Central memory CD8-positive, alpha-beta T cell (primary cell): Measurements from ENCODE around the gene POLR3B.

Experiments
- ATAC-seq: fragments of 150-1000 bp; cut with Tn5 transposase; replicated peaks from 2 replicates; pipeline ENCODE4 v1.10.0; 2022; ENCODE audit warnings: mild to moderate bottlenecking, moderate FRiP score, moderate number of reproducible peaks; ENCODE audit not compliant: poor library complexity, severe bottlenecking; ENCODE audit errors: extremely low read depth
- DNase-seq, 2 donors: peaks; one replicate each; pipeline ENCODE4 v3.0.0; 2021; ENCODE audit warnings: low spot score in 2 of 2
- H3K27ac Mint-ChIP-seq: one replicate; pipeline ENCODE4 v1.8.0; 2022; ENCODE audit warnings: low read depth, mild to moderate bottlenecking, moderate library complexity, mixed read lengths
- H3K27me3 Mint-ChIP-seq: one replicate; pipeline ENCODE4 v1.8.0; 2022; ENCODE audit warnings: mixed read lengths
- H3K36me3 Mint-ChIP-seq: one replicate; pipeline ENCODE4 v1.8.0; 2022; ENCODE audit warnings: mild to moderate bottlenecking, moderate library complexity, mixed read lengths; ENCODE audit not compliant: insufficient read depth
- H3K4me1 Mint-ChIP-seq: one replicate; pipeline ENCODE4 v1.8.0; 2022; ENCODE audit warnings: mixed read lengths
- H3K4me3 Mint-ChIP-seq: one replicate; pipeline ENCODE4 v1.8.0; 2022; ENCODE audit warnings: mild to moderate bottlenecking, moderate library complexity, mixed read lengths
- H3K9me3 Mint-ChIP-seq: one replicate; pipeline ENCODE4 v1.8.0; 2022; ENCODE audit warnings: mixed read lengths

POLR3B gene

GRCh38 chr12:106387848-106388377 lies 30.4 kb downstream of the POLR3B start:
- Mint-ChIP-seq H3K27me3 (no peaks in the 10 kb centered on the region), H3K4me3 (no peak overlapping the region), H3K27ac (no peak overlapping the region), H3K4me1 (no peaks in the 10 kb centered on the region), H3K9me3 (no peaks in the 10 kb centered on the region), H3K36me3 (peaks cover 5% of the 10 kb centered on the region)
- DNase-seq (no peak), ATAC-seq (no peak)

- H3K9me3 Mint-ChIP-seq, result no peaks in the 10 kb centered on the region
- peaks cover 7% of the 10 kb centered on the region for H3K36me3 Mint-ChIP-seq
- DNase-seq (no peak), ATAC-seq (no peak)
- H3K4me3 Mint-ChIP-seq, result no peak overlapping the region
- H3K4me1 Mint-ChIP-seq, result no peaks in the 10 kb centered on the region
- H3K27ac Mint-ChIP-seq, result no peak overlapping the region
- no peaks in the 10 kb centered on the region for H3K27me3 Mint-ChIP-seq
These were observed 31.6 kb downstream of the POLR3B start for GRCh38 chr12:106389151-106389550.

GRCh38 chr12:106392759-106393158 lies 35.2 kb downstream of the POLR3B start:
- Mint-ChIP-seq H3K27ac (no peak overlapping the region), H3K36me3 (peaks cover 10% of the 10 kb centered on the region), H3K27me3 (no peaks in the 10 kb centered on the region), H3K4me3 (no peak overlapping the region), H3K4me1 (no peaks in the 10 kb centered on the region), H3K9me3 (no peaks in the 10 kb centered on the region)
- ATAC-seq (no peak), DNase-seq (no peak)

- no peak overlapping the region for H3K4me3 Mint-ChIP-seq
- DNase-seq, result no peak
- H3K27ac Mint-ChIP-seq, result no peak overlapping the region
- H3K36me3 Mint-ChIP-seq, result peaks cover 11% of the 10 kb centered on the region
- no peaks in the 10 kb centered on the region for H3K9me3 Mint-ChIP-seq
- ATAC-seq, result no peak
- no peaks in the 10 kb centered on the region for H3K4me1 Mint-ChIP-seq
- H3K27me3 Mint-ChIP-seq, result no peaks in the 10 kb centered on the region
These were observed 52.3 kb downstream of the POLR3B start for GRCh38 chr12:106409878-106410277.

GRCh38 chr12:106412563-106412962 lies 55.0 kb downstream of the POLR3B start:
- no peaks in the 10 kb centered on the region for H3K27me3 Mint-ChIP-seq
- H3K9me3 Mint-ChIP-seq, result no peaks in the 10 kb centered on the region
- H3K36me3 Mint-ChIP-seq, result peaks cover 13% of the 10 kb centered on the region
- ATAC-seq (no peak), DNase-seq (no peak)
- no peak overlapping the region for H3K4me3 Mint-ChIP-seq
- H3K27ac Mint-ChIP-seq, result peak overlapping the region; percentile 25
- no peaks in the 10 kb centered on the region for H3K4me1 Mint-ChIP-seq

- peaks cover 16% of the 10 kb centered on the region for H3K36me3 Mint-ChIP-seq
- ATAC-seq (no peak), DNase-seq (no peak)
- no peaks in the 10 kb centered on the region for H3K9me3 Mint-ChIP-seq
- no peak overlapping the region for H3K4me3 Mint-ChIP-seq
- H3K27ac Mint-ChIP-seq, result no peak overlapping the region
- H3K27me3 Mint-ChIP-seq, result no peaks in the 10 kb centered on the region
- no peaks in the 10 kb centered on the region for H3K4me1 Mint-ChIP-seq
These were observed 57.6 kb downstream of the POLR3B start for GRCh38 chr12:106415134-106415533.

GRCh38 chr12:106416273-106416672 lies 58.7 kb downstream of the POLR3B start:
- no peak overlapping the region for H3K27ac Mint-ChIP-seq
- DNase-seq, result no peak

GRCh38 chr12:106417926-106418910 lies 60.7 kb downstream of the POLR3B start:
- ATAC-seq, result no peak
- H3K9me3 Mint-ChIP-seq, result no peaks in the 10 kb centered on the region
- peaks cover 8% of the 10 kb centered on the region for H3K36me3 Mint-ChIP-seq
- H3K27me3 Mint-ChIP-seq, result no peaks in the 10 kb centered on the region
- DNase-seq, result no peak
- H3K4me3 Mint-ChIP-seq, result no peak overlapping the region
- no peak overlapping the region for H3K27ac Mint-ChIP-seq
- H3K4me1 Mint-ChIP-seq, result no peaks in the 10 kb centered on the region

More at GRCh38 chr12:106416273-106416672, 58.7 kb downstream of the POLR3B start:
- ATAC-seq, result no peak
- Mint-ChIP-seq H3K36me3 (peaks cover 12% of the 10 kb centered on the region), H3K9me3 (no peaks in the 10 kb centered on the region), H3K27me3 (no peaks in the 10 kb centered on the region), H3K4me3 (no peak overlapping the region), H3K4me1 (no peaks in the 10 kb centered on the region)

- Mint-ChIP-seq H3K27ac (no peak overlapping the region), H3K36me3 (peaks cover 8% of the 10 kb centered on the region), H3K4me3 (no peak overlapping the region), H3K27me3 (no peaks in the 10 kb centered on the region), H3K4me1 (no peaks in the 10 kb centered on the region), H3K9me3 (no peaks in the 10 kb centered on the region)
- DNase-seq (no peak), ATAC-seq (no peak)
These were observed 61.4 kb downstream of the POLR3B start for GRCh38 chr12:106418970-106419369.

- no peaks in the 10 kb centered on the region for H3K27me3 Mint-ChIP-seq
- DNase-seq, result no peak
- H3K4me3 Mint-ChIP-seq, result no peak overlapping the region
- ATAC-seq, result no peak
- no peak overlapping the region for H3K27ac Mint-ChIP-seq
- H3K4me1 Mint-ChIP-seq, result no peaks in the 10 kb centered on the region
- H3K36me3 Mint-ChIP-seq, result peaks cover 3% of the 10 kb centered on the region
- H3K9me3 Mint-ChIP-seq, result no peaks in the 10 kb centered on the region
These were observed 65.7 kb downstream of the POLR3B start for GRCh38 chr12:106423291-106423690.

- Mint-ChIP-seq H3K4me1 (no peaks in the 10 kb centered on the region), H3K27me3 (no peaks in the 10 kb centered on the region), H3K36me3 (peaks cover 3% of the 10 kb centered on the region), H3K4me3 (no peak overlapping the region), H3K27ac (no peak overlapping the region), H3K9me3 (no peaks in the 10 kb centered on the region)
- ATAC-seq, result no peak
- no peak for DNase-seq
These were observed 67.6 kb downstream of the POLR3B start for GRCh38 chr12:106425061-106425702.

- no peak overlapping the region for H3K27ac Mint-ChIP-seq
- DNase-seq (no peak), ATAC-seq (no peak)
- H3K27me3 Mint-ChIP-seq, result no peaks in the 10 kb centered on the region
- H3K36me3 Mint-ChIP-seq, result peaks cover 1% of the 10 kb centered on the region
- H3K4me3 Mint-ChIP-seq, result no peak overlapping the region
- H3K4me1 Mint-ChIP-seq, result no peaks in the 10 kb centered on the region
- no peaks in the 10 kb centered on the region for H3K9me3 Mint-ChIP-seq
These were observed 70.4 kb downstream of the POLR3B start for GRCh38 chr12:106427917-106428316.

- H3K4me3 Mint-ChIP-seq, result no peak overlapping the region
- peaks cover 1% of the 10 kb centered on the region for H3K36me3 Mint-ChIP-seq
- H3K9me3 Mint-ChIP-seq, result no peaks in the 10 kb centered on the region
- H3K4me1 Mint-ChIP-seq, result no peaks in the 10 kb centered on the region
- no peak overlapping the region for H3K27ac Mint-ChIP-seq
- H3K27me3 Mint-ChIP-seq, result no peaks in the 10 kb centered on the region
- DNase-seq, result no peak
- ATAC-seq, result no peak
These were observed 70.8 kb downstream of the POLR3B start for GRCh38 chr12:106428384-106428783.
